Transverse colon (tissue), 4 donors: ENCODE data around the gene OR2H1. TPM values are rescaled to one million over a fixed set of nuclear protein-coding genes. Genes with fewer than 3 reads are reported as not detected.

Experiments
- DNase-seq: peaks from one replicate; pipeline ENCODE4 v3.0.0-alpha.2; 2019
- H3K27ac ChIP-seq, 4 donors: fragments of 200-600 bp; sonication (generic); 2 replicates each; pipeline ENCODE4 v1.5.1; 2016 to 2018; ENCODE audit warnings: inconsistent platforms in 4 of 4
- H3K27me3 ChIP-seq: fragments of 200-600 bp; sonication (generic); 2 replicates; pipeline ENCODE4 v1.5.1; 2017; ENCODE audit warnings: inconsistent platforms
- H3K36me3 ChIP-seq, 4 donors: fragments of 200-600 bp; sonication (generic); 2 replicates each; pipeline ENCODE4 v1.5.1; 2017 to 2019; ENCODE audit warnings: inconsistent platforms in 4 of 4
- H3K4me1 ChIP-seq, 4 donors: fragments of 200-600 bp; sonication (generic); 2 replicates each; pipeline ENCODE4 v1.5.1; 2017 to 2020; ENCODE audit warnings: inconsistent platforms in 4 of 4
- H3K4me3 ChIP-seq, 4 donors: fragments of 200-600 bp; sonication (generic); 1 replicate in 1 of 4; 2 replicates in 3 of 4; pipeline versions ENCODE4 v1.5.1 to v1.6.1; 2017 to 2019; ENCODE audit warnings: inconsistent platforms in 4 of 4
- H3K9me3 ChIP-seq, 2 donors: fragments of 200-600 bp; sonication (generic); 2 replicates each; pipeline ENCODE4 v1.5.1; 2017 to 2019; ENCODE audit warnings: inconsistent platforms in 2 of 2
- CTCF ChIP-seq, 5 experiments: fragments of 200-600 bp in 3 of 5; fragments of 450-650 bp in 2 of 5; sonication (generic) in 3 of 5; IDR thresholded peaks; 1 replicate in 2 of 5; 2 replicates in 3 of 5; pipeline ENCODE4 v1.5.1; 2016 to 2017; ENCODE audit warnings: antibody characterized with exemption in 5 of 5, inconsistent platforms in 3 of 5, mild to moderate bottlenecking in 2 of 5, moderate library complexity in 1 of 5
- EP300 ChIP-seq: sonication (generic); formaldehyde crosslinking; IDR thresholded peaks from one replicate; pipeline ENCODE4 v1.6.1; 2017; ENCODE audit warnings: antibody characterized with exemption, low read depth
- POLR2A ChIP-seq: fragments of 450-650 bp; IDR thresholded peaks from one replicate; pipeline ENCODE4 v1.6.1; 2016; ENCODE audit warnings: antibody characterized with exemption, mild to moderate bottlenecking, moderate library complexity
- POLR2AphosphoS5 ChIP-seq, 3 donors: sonication (generic); formaldehyde crosslinking; IDR thresholded peaks; one replicate each; pipeline ENCODE4 v1.6.1; 2016; ENCODE audit warnings: antibody characterized with exemption in 3 of 3
- WGBS, 2 donors: methylation state at CpG; one replicate each; pipeline ENCODE4 v1.1.5; 2018; ENCODE audit warnings: low coverage in 1 of 2; 5-methylcytosine and 5-hydroxymethylcytosine counted together
- in situ Hi-C, 4 donors: fragments of 200-750 bp; cut with MboI; loops; one replicate each; pipeline versions ENCODE4 v1.15.0 to v1.15.1; 2017; ENCODE audit warnings: low sequenced_read_pairs in 3 of 4, low pct_ligation_motif_present in 1 of 4, low pct_unique_long_range_greater_than_20kb in 1 of 4
- intact Hi-C: fragments of 100-400 bp; cut with DNase I; formaldehyde crosslinking; loops from one replicate; pipeline ENCODE4 v1.15.1; 2023; ENCODE audit warnings: low total_unique reads
- total RNA-seq, 4 donors: library from RNA; depleted of rRNA; stranded (reverse); fragments of >200 nt; gene quantifications; one replicate each; pipeline ENCODE4 v1.1.0, GENCODE V29; 2016

OR2H1 gene
- not detected for total RNA-seq

- no peaks in the 10 kb centered on the region for H3K36me3 ChIP-seq
- H3K9me3 ChIP-seq, result no peaks in the 10 kb centered on the region
- H3K27ac ChIP-seq, result no peak within 1 kb of the TSS
- TF ChIP-seq POLR2A (no peak), POLR2AphosphoS5 (IDR thresholded peaks at IDR 0.05) (no peak), EP300 (no peak), CTCF (IDR thresholded peaks at IDR 0.05) (no peak)
- no peak within 1 kb of the TSS for H3K4me3 ChIP-seq
- H3K27me3 ChIP-seq, result no peaks in the 10 kb centered on the region
- in situ Hi-C loops, result no loop called here
- WGBS, 2 donors, result 25 to 48% methylated on average over 2 of the region's 2 CpGs
- intact Hi-C loops, result no loop called here
- DNase-seq, result no peak
- no peaks in the 10 kb centered on the region for H3K4me1 ChIP-seq
Measured at GRCh38 chr6:29456971-29457370, at the start of gene OR2H1, which contains the start of gene OR11A1. OR2H1 (plus strand) TSS chr6:29457155; CDS start chr6:29461770, 4,615 bp downstream. OR11A1 (minus strand) TSS chr6:29457071; CDS start chr6:29427641, 29,430 bp downstream.

GRCh38 chr6:29414588-29414987 is 42.4 kb upstream of the OR2H1 start, which contains the start of gene OR12D1:
OR12D1 (plus strand) TSS chr6:29414928.
- no peak for DNase-seq
- TF ChIP-seq POLR2AphosphoS5 (IDR thresholded peaks at IDR 0.05) (no peak), CTCF (IDR thresholded peaks at IDR 0.05) (no peak), EP300 (no peak), POLR2A (no peak)
- Histone ChIP-seq H3K27me3 (no peaks in the 10 kb centered on the region), H3K27ac (no peak within 1 kb of the TSS), H3K4me1 (no peaks in the 10 kb centered on the region), H3K36me3 (no peaks in the 10 kb centered on the region), H3K4me3 (no peak within 1 kb of the TSS), H3K9me3 (no peaks in the 10 kb centered on the region)
- in situ Hi-C loops (no loop called here), intact Hi-C loops (no loop called here)

- in situ Hi-C loops, result no loop called here
- Histone ChIP-seq H3K4me3 (no peak overlapping the region), H3K4me1 (no peaks in the 10 kb centered on the region), H3K27ac (no peak overlapping the region), H3K27me3 (no peaks in the 10 kb centered on the region), H3K9me3 (peaks cover 0 to 6% of the 10 kb centered on the region in 2 donors), H3K36me3 (no peaks in the 10 kb centered on the region)
- no peak for DNase-seq
- TF ChIP-seq POLR2A (no peak), EP300 (no peak), POLR2AphosphoS5 (IDR thresholded peaks at IDR 0.05) (no peak), CTCF (IDR thresholded peaks at IDR 0.05) (no peak)
- 71 to 84% methylated on average over 3 of the region's 3 CpGs for WGBS, 2 donors
- intact Hi-C loops, result no loop called here
Measured at GRCh38 chr6:29419516-29419915, 37.4 kb upstream of the OR2H1 start.

GRCh38 chr6:29424168-29424567 is 32.8 kb upstream of the OR2H1 start:
- H3K36me3 ChIP-seq, result no peaks in the 10 kb centered on the region
- H3K4me1 ChIP-seq, result no peaks in the 10 kb centered on the region
- peaks cover 0 to 6% of the 10 kb centered on the region in 2 donors for H3K9me3 ChIP-seq
- no peak overlapping the region for H3K4me3 ChIP-seq
- intact Hi-C loops (no loop called here), in situ Hi-C loops (no loop called here)
- TF ChIP-seq EP300 (no peak), POLR2AphosphoS5 (IDR thresholded peaks at IDR 0.05) (no peak), POLR2A (no peak), CTCF (IDR thresholded peaks at IDR 0.05) (no peak)
- no peak overlapping the region for H3K27ac ChIP-seq
- WGBS, 2 donors, result 91% methylated on average over 2 of the region's 2 CpGs
- H3K27me3 ChIP-seq, result no peaks in the 10 kb centered on the region
- DNase-seq, result no peak
